Measurements from ENCODE around the gene TAMALIN. TPM values are rescaled to one million over a fixed set of nuclear protein-coding genes. Genes with fewer than 3 reads are reported as not detected.
A peak's percentile ranks its signal among the peaks of the same experiment; 100 is the strongest.

The TAMALIN gene
- total RNA-seq, 2 donors from 2014 or later, result 9.9 to 32.9 TPM

DNA sequence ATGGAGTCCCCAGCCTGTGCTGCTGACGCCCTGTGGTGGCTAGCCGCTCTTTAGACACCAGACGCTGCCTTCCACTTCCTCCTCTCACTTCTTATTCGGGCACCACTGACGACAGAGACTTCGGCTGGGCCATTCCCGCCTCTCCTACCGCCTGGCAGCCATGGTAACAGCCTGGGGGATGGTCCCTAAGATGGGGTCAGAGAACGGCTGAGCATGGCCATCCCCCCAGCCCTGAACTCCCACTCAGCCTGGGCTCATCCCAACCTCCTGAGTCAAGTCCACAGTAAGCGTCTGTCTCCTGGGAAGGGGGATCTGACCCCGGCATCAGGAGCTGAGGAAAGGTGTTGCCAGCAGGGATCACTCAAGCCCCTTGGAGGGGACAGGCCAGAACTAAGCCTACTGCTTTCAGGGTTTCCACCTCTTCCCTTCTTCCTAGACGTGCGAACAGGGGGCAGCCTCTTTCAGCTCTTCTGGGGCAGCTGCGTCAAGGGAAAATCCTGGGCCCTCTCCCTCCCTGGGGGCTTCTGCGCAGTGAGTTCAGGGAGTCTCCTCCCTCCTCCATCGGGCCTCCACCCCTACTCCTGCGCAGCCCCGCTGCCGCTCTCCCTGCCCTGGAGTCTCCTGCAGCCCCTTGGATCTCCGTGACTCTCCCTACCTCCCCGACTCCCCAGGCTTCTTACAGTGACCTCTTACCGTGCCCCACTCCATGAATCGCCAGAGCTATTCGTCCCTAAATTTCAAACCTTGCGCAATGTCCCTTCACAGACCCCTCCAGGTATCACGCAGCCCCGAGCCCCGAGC is 643 bp upstream of the TAMALIN start:
- H3K36me3 Mint-ChIP-seq, result no peaks in the 10 kb centered on the region
- peak overlapping the region in 1 of 2 donors; percentile 80 for H3K27ac Mint-ChIP-seq
- DNase-seq (ENCODE audit: low spot score in 2 of 2), result no peak
- H3K9me3 Mint-ChIP-seq, result no peaks in the 10 kb centered on the region
- peak in 1 of 2 donors; percentile 15 for ATAC-seq

DNA sequence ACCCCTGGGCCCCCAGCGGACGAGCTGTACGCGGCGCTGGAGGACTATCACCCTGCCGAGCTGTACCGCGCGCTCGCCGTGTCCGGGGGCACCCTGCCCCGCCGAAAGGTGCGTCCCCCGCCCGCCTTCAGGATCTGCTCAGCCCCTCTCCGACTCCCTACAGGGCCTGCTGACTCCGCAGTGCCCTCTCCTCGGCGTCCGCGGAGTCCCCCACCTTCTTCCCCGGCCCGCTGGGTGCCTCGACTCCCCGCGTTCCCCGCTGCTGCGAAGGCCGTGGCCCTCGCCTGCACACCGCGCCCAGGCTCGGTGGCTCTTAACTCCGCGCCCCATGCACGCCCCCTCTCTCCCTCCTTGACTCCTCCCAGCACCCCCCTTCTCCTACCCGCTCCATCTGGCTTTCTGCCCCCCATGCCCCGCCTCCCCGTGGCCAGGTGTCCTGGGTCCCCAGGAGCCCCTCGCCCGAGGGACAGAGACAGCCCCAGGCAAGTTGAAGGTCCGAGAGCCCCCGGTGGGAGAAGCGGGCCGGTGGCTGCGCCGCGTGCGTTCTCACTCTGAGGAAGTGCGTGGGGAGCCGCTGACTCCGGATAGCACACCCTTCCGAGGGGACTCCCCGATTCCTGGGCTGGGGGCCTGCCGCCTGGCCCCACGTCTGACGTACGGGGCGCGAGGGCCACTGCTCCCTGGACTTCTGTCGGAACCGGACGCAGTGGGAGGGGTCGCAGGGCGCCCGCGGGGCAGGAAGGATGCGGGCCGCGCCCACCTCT is 594 bp downstream of the TAMALIN start:
- Mint-ChIP-seq H3K9me3 (no peaks in the 10 kb centered on the region), H3K36me3 (no peaks in the 10 kb centered on the region), H3K27ac (peak overlapping the region; percentile 50 to 85)
- DNase-seq (ENCODE audit: low spot score in 2 of 2) (peak; percentile 35 to 75), ATAC-seq (peak; percentile 47 to 76)

DNA sequence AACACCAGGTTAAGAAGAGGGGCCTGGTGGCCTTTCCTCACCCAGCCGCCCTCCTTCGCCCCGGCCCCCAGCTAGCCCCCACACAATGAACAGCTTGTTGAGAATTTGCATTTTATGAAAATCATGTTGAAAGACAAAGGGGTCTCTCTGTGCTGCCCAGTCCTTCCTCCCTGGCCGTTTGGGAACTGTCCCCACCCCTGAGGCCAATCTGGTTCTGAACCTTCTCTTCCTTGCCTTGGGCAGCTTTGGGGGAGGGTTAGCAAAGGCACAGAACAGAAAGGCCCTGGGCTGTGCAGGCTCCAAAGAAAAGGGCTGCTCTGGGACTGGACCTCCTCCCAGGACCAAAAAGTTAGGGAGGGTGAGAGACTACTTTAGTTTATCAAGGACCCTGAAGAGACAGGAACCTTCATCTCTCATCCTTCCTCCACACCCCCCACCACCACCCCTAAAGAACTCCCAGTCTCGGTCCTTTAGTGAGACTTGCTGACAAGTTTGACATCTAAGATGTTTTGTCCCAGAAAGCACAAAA is 1.3 kb downstream of the TAMALIN start:
- no peaks in the 10 kb centered on the region for H3K36me3 Mint-ChIP-seq
- H3K9me3 Mint-ChIP-seq, result no peaks in the 10 kb centered on the region
- H3K27ac Mint-ChIP-seq, result peak overlapping the region in 1 of 2 donors; percentile 85
- DNase-seq (ENCODE audit: low spot score in 2 of 2) (no peak), ATAC-seq (no peak)

DNA sequence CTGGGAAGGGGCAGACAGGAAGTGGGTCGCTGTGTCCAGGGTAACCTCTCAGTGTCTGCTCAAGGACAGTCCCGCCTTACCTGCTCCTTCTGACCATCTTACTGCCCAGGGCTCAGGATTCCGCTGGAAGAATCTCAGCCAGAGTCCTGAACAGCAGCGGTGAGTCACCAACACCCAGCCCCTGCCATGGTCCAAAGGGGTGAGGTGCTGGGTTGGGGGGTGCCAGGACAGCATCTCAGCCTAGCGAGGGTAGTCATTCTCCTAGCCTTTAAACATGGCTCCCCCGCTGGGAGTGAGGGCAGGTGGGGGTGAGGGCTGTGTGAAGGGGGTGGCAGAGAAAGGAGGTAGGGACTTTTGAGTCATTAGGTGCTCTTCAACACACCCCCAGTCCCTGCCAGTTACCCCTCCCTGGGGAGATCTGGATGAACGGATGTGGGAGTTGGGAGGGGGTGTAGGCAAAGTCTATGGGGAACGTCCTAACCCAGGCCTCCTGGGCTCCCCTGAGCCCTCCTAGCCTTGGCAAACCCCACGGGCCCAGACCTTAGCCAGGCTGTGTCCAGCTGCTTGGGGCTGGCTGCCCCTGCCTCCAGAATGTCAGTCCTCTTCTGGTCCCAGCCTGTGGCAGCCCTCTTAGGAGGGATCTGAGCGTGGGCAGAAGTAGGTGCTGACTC is 2.5 kb downstream of the TAMALIN start:
- H3K36me3 Mint-ChIP-seq, result no peaks in the 10 kb centered on the region
- no peak overlapping the region for H3K27ac Mint-ChIP-seq
- DNase-seq (ENCODE audit: low spot score in 2 of 2), result no peak
- no peak for ATAC-seq
- no peaks in the 10 kb centered on the region for H3K9me3 Mint-ChIP-seq

DNA sequence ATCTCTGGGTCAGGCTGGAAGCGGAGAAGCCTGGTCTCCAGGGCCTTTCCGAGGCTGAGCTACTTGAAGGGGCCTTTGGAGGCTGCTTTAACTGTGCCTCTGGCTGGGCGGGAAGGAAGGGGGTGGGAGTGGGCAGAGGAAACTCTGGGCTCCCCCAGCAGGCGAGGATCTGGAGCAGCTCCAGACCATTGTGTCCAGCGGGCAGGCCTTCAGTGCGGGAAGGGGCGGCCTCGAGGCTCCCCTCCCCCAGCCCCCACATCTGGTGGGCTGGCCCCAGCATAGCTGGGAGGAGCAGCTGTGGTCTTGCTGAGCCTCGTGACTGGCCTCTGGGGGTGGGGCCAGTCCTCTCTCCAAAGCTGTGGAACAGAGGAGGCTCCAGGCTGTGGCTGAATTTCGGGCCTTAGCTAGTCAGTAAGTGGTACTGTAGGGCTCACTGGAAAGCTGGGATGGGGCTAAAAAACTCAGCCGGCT is 3.4 kb downstream of the TAMALIN start:
- no peaks in the 10 kb centered on the region for H3K9me3 Mint-ChIP-seq
- ATAC-seq, result no peak
- H3K36me3 Mint-ChIP-seq, result no peaks in the 10 kb centered on the region
- no peak for DNase-seq (ENCODE audit: low spot score in 2 of 2)
- H3K27ac Mint-ChIP-seq, result no peak overlapping the region

DNA sequence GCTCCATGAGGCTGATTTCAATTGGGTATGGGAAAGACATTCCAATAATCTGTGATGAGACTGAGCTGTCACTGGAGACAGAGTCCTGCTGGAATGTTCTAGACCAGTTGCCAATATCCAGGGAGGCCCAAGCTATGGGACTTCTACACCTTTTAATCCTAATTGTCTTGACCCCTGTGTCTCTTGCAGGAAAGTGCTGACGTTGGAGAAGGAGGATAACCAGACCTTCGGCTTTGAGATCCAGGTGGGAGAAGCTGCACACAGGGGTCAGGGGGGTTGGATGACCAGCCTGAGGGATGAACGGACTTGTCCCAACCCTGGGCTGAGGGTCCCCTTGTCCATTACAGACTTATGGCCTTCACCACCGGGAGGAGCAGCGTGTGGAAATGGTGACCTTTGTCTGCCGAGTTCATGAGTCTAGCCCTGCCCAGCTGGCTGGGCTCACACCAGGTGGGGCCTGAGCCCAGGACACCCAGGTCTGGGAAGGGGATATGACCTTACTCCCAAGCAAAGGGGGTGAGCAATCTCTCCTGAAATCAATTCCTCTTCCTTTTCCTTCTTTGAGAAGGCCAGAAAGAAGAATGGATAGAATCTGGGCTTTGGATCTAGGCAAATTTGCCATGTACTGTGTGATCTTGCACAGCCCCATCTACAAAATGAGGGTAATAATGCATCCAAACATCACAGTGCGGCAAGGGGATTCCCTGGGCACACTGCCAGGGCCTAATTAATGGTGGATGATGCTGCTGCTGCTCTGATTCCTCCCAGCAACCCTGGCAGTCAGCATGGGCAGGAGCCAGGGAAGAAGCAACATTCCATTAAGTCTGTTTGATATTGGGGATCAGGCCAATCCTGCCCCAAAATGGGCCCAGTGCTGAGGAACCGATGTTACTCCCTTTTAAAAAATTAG is 4.2 kb downstream of the TAMALIN start:
- ATAC-seq, result no peak
- Mint-ChIP-seq H3K36me3 (no peaks in the 10 kb centered on the region), H3K27ac (no peak overlapping the region), H3K9me3 (no peaks in the 10 kb centered on the region)
- no peak for DNase-seq (ENCODE audit: low spot score in 2 of 2)

DNA sequence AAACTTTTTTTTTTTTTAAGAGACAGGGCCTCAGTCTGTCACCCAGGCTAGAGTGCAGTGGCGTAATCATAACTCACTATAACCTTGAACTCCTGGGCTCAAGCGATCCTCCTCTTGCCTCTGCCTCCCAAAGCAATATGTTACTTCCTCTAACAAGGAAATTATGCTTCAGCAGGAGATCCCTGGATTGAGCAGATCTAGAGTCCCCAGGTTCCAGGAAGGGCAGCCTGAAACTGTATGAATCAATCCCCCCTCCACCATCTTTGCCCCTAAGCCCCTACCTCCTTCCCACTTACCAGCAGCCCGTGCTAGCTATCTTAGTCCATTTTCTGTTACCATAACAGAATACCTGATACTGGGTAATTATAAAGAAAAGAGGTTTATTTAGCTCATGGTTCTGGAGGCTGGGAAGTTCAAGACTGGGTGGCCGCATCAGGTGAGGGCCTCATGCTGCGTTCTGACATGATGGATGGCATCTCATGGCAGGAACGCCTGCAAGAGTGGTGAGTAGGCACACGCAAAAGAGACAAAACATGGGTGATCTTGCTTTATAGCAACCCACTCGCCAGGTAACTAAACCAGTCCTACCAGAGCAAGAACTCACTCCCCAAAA is 5.0 kb downstream of the TAMALIN start:
- DNase-seq (ENCODE audit: low spot score in 2 of 2) (no peak), ATAC-seq (no peak)
- H3K27ac Mint-ChIP-seq, result no peak overlapping the region
- H3K36me3 Mint-ChIP-seq, result no peaks in the 10 kb centered on the region
- H3K9me3 Mint-ChIP-seq, result no peaks in the 10 kb centered on the region

DNA sequence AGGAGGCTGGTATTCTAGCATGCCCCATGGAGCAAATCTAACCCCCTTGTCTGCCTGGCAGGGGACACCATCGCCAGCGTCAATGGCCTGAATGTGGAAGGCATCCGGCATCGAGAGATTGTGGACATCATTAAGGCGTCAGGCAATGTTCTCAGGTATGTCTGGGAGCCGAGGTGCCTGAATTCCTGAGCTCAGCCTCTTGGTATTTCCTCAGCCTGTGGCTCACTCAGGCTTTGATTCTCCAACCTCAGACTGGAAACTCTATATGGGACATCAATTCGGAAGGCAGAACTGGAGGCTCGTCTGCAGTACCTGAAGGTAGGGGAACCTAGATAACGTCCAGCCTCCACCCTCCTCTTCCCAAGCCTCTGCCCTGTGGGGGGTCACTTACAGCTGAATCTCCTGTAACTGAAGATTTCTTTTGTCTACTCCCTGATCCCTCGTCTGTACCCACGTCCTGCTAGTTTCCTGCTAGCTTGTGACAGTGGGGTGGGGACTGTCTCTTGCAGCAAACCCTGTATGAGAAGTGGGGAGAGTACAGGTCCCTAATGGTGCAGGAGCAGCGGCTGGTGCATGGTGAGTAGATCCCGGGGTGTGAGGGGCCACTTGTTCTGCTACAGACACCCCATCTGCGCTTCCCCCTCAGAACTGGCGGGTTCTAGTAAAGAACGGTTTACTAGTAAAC is 7.0 kb downstream of the TAMALIN start:
- ATAC-seq, result no peak

DNA sequence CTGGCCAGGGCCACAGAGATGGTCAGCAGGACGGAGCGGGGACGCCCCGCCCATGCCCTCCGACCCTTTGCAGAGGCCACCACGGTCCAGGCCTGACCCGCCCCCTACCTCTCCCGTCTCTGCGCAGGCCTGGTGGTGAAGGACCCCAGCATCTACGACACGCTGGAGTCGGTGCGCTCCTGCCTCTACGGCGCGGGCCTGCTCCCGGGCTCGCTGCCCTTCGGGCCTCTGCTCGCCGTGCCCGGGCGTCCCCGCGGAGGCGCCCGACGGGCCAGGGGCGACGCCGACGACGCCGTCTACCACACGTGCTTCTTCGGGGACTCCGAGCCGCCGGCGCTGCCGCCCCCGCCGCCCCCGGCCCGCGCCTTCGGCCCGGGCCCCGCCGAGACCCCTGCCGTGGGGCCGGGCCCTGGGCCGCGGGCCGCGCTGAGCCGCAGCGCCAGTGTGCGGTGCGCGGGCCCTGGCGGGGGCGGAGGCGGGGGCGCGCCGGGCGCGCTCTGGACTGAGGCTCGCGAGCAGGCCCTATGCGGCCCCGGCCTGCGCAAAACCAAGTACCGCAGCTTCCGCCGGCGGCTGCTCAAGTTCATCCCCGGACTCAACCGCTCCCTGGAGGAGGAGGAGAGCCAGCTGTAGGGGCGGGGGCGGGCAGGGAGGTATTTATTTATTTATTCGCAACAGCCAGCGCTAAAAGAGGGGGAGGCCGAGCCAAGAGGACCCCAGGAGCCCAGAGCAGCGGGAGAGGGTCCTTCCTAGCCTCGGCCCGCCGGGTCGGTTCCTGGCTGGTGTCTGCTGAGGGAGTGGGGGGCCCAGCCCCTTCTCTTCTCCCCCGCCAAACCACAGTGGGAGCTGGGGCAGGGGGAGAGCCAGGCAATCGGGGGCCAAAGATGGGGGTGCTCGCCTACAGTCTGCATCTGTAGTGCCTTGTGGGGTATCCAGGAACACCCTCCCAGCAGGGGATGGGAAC is 8.1 kb downstream of the TAMALIN start:
- ATAC-seq, result no peak
- DNase-seq (ENCODE audit: low spot score in 2 of 2), result no peak
- Mint-ChIP-seq H3K27ac (no peak overlapping the region), H3K36me3 (no peaks in the 10 kb centered on the region), H3K9me3 (no peaks in the 10 kb centered on the region)

More for the DNA sequence above, 7.0 kb downstream of the TAMALIN start:
- Mint-ChIP-seq H3K27ac (no peak overlapping the region), H3K36me3 (no peaks in the 10 kb centered on the region), H3K9me3 (no peaks in the 10 kb centered on the region)
- DNase-seq (ENCODE audit: low spot score in 2 of 2), result no peak

DNA sequence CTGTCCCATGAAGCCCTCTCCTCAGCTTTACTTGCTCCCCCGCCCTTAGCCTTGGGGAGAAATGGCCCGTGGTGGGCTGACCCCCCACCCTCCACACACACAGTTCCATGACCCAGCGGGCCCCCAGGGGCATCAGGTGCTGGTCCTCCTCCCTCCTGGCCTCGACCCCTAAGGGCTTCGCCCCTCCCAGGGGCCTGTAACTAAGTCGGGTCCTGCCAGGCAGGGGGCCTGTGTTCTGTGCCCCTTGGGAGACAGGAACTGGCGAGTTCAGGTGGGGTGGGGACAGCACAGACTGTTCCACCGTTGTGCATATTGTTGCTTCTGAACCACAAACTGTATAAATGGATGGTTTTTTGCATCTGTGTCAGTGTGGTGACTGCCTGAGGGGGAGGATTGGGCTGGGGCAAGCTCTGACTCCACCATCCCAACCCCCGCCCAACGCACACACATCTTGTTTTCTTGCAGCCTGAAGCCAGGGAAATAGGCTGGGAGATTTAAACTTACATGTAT is 8.8 kb downstream of the TAMALIN start:
- H3K36me3 Mint-ChIP-seq, result no peaks in the 10 kb centered on the region
- DNase-seq (ENCODE audit: low spot score in 2 of 2) (no peak), ATAC-seq (no peak)
- no peak overlapping the region for H3K27ac Mint-ChIP-seq
- H3K9me3 Mint-ChIP-seq, result no peaks in the 10 kb centered on the region

DNA sequence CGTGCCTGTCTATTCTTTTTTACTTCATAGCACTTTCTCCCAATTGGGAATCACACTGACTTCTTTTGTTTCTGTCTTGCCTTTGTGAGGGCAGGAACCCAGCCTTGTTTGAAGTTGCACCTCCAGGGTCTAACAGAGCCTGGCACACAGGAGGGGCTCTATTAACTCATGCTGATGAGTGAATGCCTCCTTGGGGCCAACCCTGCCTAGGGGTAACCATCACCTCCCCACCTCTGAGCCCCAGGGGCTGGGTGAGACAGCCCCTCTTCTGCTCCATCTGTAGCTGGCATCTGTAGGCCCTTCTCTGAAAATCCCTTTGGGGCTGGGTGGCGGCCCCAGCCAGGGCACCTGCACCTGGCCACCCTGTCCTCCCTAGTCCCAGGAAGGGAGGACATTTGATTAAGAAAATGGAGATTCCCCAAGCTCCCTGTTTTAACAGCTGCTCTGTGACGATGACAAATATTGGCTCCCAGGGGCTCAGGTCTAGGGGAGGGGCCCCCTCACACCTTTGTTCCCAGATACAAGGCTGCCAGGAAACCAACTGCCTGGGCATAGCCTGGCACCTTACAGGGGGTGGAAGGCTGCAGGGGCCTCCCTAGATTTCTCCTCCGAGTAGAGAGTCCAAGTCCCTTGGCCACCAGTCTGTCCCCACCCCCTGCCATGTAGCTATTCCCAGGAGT is 11.8 kb downstream of the TAMALIN start:
- no peaks in the 10 kb centered on the region for H3K9me3 Mint-ChIP-seq
- no peak overlapping the region for H3K27ac Mint-ChIP-seq
- no peaks in the 10 kb centered on the region for H3K36me3 Mint-ChIP-seq
- no peak for DNase-seq (ENCODE audit: low spot score in 2 of 2)
- no peak for ATAC-seq

DNA sequence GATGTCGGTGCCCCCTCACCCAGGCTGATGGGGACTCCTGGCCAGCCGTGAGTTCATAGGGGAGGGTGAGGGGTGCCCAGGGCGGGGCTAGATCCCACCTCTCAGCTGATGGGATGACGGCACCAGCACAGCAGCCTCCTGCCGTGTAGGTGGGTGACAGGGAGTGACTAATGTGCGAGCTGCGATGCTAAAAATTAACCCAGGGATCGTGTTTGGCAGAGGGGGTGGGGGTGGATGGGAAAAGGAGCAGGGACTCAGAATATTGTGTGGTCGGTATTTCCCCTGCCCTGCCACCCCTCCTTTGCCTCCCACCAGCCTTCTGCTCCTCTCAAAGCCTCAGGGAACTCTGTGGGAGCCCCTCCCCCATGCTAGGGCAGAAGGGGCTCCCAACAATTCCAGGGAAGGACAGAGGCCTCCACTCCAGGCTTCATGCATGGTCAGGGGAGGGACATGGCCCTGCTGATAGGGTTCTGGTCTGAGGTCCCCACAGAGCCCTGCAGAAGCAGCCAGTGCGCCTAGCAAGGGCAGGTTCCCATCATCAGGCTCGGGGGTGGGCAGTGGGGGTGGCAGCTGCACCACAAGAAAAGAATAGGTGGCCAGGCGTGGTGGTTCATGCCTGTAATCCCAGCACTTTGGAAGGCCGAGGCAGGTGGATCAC is 12.5 kb downstream of the TAMALIN start:
- DNase-seq (ENCODE audit: low spot score in 2 of 2) (no peak), ATAC-seq (no peak)
- Mint-ChIP-seq H3K9me3 (no peaks in the 10 kb centered on the region), H3K27ac (peak overlapping the region in 1 of 2 donors; percentile 82), H3K36me3 (no peaks in the 10 kb centered on the region)

Measured in activated naive CD4-positive, alpha-beta T cell treated with anti-CD3 and anti-CD28 coated beads, Interleukin-2, amount 50 U/mL, for 72 hours (primary cell).